NCI-H1694 treated with DMSO at 0.1 percent for 48 hours (cell line): ENCODE data around the gene RAB3IP.
"Not testable (repeated sequence)": the region's sequence is repeated elsewhere in the genome, so short reads cannot be mapped to it uniquely, and the experiment has no call there.

Experiments
- DNase-seq: peaks from one replicate; lab custom pipeline; 2025; lab: John Stamatoyannopoulos, UW

The RAB3IP gene

GRCh38 chr12:69756088-69756755, 17.6 kb downstream of the RAB3IP start:
- DNase-seq = no peak

- DNase-seq = no peak
Measured at GRCh38 chr12:69758105-69758504, 19.4 kb downstream of the RAB3IP start.

GRCh38 chr12:69759581-69759980, 20.9 kb downstream of the RAB3IP start:
- DNase-seq = not testable (repeated sequence)

GRCh38 chr12:69765515-69765914, 26.9 kb downstream of the RAB3IP start:
- no peak for DNase-seq

- no peak for DNase-seq
Measured at GRCh38 chr12:69766260-69766659, 27.6 kb downstream of the RAB3IP start.

GRCh38 chr12:69779928-69780327, 41.3 kb downstream of the RAB3IP start:
- no peak for DNase-seq

GRCh38 chr12:69783365-69783764, 44.7 kb downstream of the RAB3IP start:
- no peak for DNase-seq

- DNase-seq = no peak
Measured at GRCh38 chr12:69789351-69789750, 50.7 kb downstream of the RAB3IP start.

- DNase-seq = no peak
Measured at GRCh38 chr12:69792533-69792932, 53.9 kb downstream of the RAB3IP start.

GRCh38 chr12:69807101-69807897, 68.6 kb downstream of the RAB3IP start:
- DNase-seq = not testable (repeated sequence)

- DNase-seq = no peak
Measured at GRCh38 chr12:69810870-69811498, 72.3 kb downstream of the RAB3IP start.

- no peak for DNase-seq
Measured at GRCh38 chr12:69816082-69816481, 77.4 kb downstream of the RAB3IP start.

GRCh38 chr12:69821032-69821455, 82.4 kb downstream of the RAB3IP start:
- no peak for DNase-seq

- no peak for DNase-seq
Measured at GRCh38 chr12:69821456-69822159, 82.9 kb downstream of the RAB3IP start.

GRCh38 chr12:69822201-69822860, 83.7 kb downstream of the RAB3IP start:
- no peak for DNase-seq

- DNase-seq = no peak
Measured at GRCh38 chr12:69824028-69824427, 85.4 kb downstream of the RAB3IP start.

GRCh38 chr12:69824966-69825560, 86.4 kb downstream of the RAB3IP start, which contains the start of gene MYRFL:
MYRFL (plus strand) TSS chr12:69825227; CDS start chr12:69825518, 291 bp downstream.
- DNase-seq = no peak

- DNase-seq = no peak
Measured at GRCh38 chr12:69828897-69829296, 90.2 kb downstream of the RAB3IP start.

GRCh38 chr12:69833696-69834095, 95.0 kb downstream of the RAB3IP start:
- no peak for DNase-seq

GRCh38 chr12:69834147-69834546, 95.5 kb downstream of the RAB3IP start:
- DNase-seq = no peak

- no peak for DNase-seq
Measured at GRCh38 chr12:69834576-69834975, 95.9 kb downstream of the RAB3IP start.
